ENCODE measurements around the gene MAGED1. TPM values are rescaled to one million over a fixed set of nuclear protein-coding genes. Genes with fewer than 3 reads are reported as not detected.

MAGED1 gene
- total and polyA plus RNA-seq, 2 of the 8 experiments (the other 6 are each of a cell fraction or from before 2014, with no cell fraction given): 91.0 to 91.1 TPM

- 78% methylated on average over 6 of the region's 12 CpGs; no CpG with 5 or more reads in 1 of the 2 experiments for WGBS, 2 experiments (ENCODE audit: extremely low coverage in 1 of 2, insufficient coverage in 1 of 2, insufficient read length in 1 of 2, insufficient replicate concordance in 2 of 2, low coverage in 1 of 2, low lambda C conversion rate in 2 of 2, missing lambda C conversion rate in 1 of 2)
- Histone ChIP-seq H2BK5ac (ENCODE audit: low read depth, low read length) (no peak overlapping the region), H3K27ac (ENCODE audit: low read depth, low read length) (no peak overlapping the region), H3K4me1 (replicated peaks in 1 of 4; ENCODE audit: control insufficient read depth in 3 of 4, insufficient read depth in 4 of 4, low read length in 3 of 4) (peaks cover 0 to 13% (median 4%) of the 10 kb centered on the region in 4 experiments; a peak in 4 of 7 replicates), H3K9me3 (ENCODE audit: insufficient read depth in 2 of 2, low read depth in 1 of 2, low read length in 1 of 2) (no peaks in the 10 kb centered on the region), H3K18ac (ENCODE audit: extremely low read depth, low read length) (no peak overlapping the region), H2BK120ac (replicated peaks; ENCODE audit: low read depth, low read length) (no peak overlapping the region), H4K5ac (ENCODE audit: insufficient read length, low read depth, low read length) (no peak overlapping the region), H2AFZ (ENCODE audit: low read length) (no peak overlapping the region), H3K23ac (ENCODE audit: insufficient read length) (no peak overlapping the region), H2BK20ac (ENCODE audit: low read length) (no peak overlapping the region), H3K9ac (replicated peaks in 1 of 4; ENCODE audit: extremely low read depth in 1 of 4, low read depth in 3 of 4, low read length in 3 of 4) (no peak overlapping the region), H3K23me2 (ENCODE audit: low read depth, low read length) (peaks cover 5% of the 10 kb centered on the region; the same call in 1 of the 2 replicates), H3K4ac (replicated peaks; ENCODE audit: insufficient read length, low read depth, low read length) (no peak overlapping the region), H3K56ac (replicated peaks; ENCODE audit: insufficient read length, low read depth, low read length) (no peak overlapping the region), H3K79me2 (ENCODE audit: control insufficient read depth in 1 of 2, insufficient read depth in 2 of 2, low read length in 2 of 2) (no peaks in the 10 kb centered on the region), H3K27me3 (replicated peaks in 1 of 4; ENCODE audit: control insufficient read depth in 3 of 4, extremely low read depth in 1 of 4, insufficient read depth in 3 of 4, low read length in 3 of 4) (no peaks in the 10 kb centered on the region), H3K79me1 (ENCODE audit: low read depth, low read length) (no peaks in the 10 kb centered on the region), H2BK15ac (ENCODE audit: low read length) (no peak overlapping the region), H3K14ac (ENCODE audit: insufficient read length) (no peak overlapping the region), H2BK12ac (ENCODE audit: low read depth, low read length) (no peak overlapping the region), H2AK5ac (ENCODE audit: low read depth, low read length) (no peak overlapping the region), H4K91ac (replicated peaks; ENCODE audit: insufficient read length, low read length) (no peak overlapping the region), H4K8ac (ENCODE audit: extremely low read depth, insufficient read depth, low read length) (no peak overlapping the region), H3K4me2 (ENCODE audit: insufficient read depth in 1 of 2, low read depth in 2 of 2, low read length in 2 of 2) (no peak overlapping the region), H3K36me3 (ENCODE audit: control insufficient read depth in 2 of 4, insufficient read depth in 4 of 4, low read length in 3 of 4) (peaks cover 6 to 44% (median 23%) of the 10 kb centered on the region in 4 experiments), H4K20me1 (replicated peaks in 1 of 2; ENCODE audit: control insufficient read depth in 1 of 2, insufficient read depth in 2 of 2, low read length in 2 of 2) (no peaks in the 10 kb centered on the region), H3K4me3 (ENCODE audit: extremely low read depth in 1 of 4, insufficient read depth in 2 of 4, low read depth in 3 of 4, low read length in 4 of 4) (no peak overlapping the region)
- POLR2A ChIA-PET (ENCODE audit: partially characterized antibody): no interaction called here
- DNase-seq (ENCODE audit: low read depth in 1 of 2, low spot score in 2 of 2) (no peak), FAIRE-seq (no peak)
- CTCF ChIA-PET (ENCODE audit: partially characterized antibody): no interaction called here
- TF ChIP-seq GABPA (IDR thresholded peaks at IDR 0.05; ENCODE audit: borderline replicate concordance, insufficient read depth, low read length) (no peak), ASH2L (IDR thresholded peaks at IDR 0.05; ENCODE audit: low read length) (no peak), CTBP2 (IDR thresholded peaks at IDR 0.05; ENCODE audit: borderline replicate concordance, insufficient read depth, insufficient read length, low read length) (no peak), RXRA (IDR thresholded peaks at IDR 0.05; ENCODE audit: insufficient read depth, low read depth, low read length) (no peak), CBX8 (IDR thresholded peaks at IDR 0.05; ENCODE audit: borderline replicate concordance, low read depth, low read length) (no peak), JUND (IDR thresholded peaks at IDR 0.05; ENCODE audit: low read length) (no peak), TAF1 (IDR thresholded peaks at IDR 0.05; ENCODE audit: low read depth, low read length) (no peak), BRCA1 (IDR thresholded peaks at IDR 0.05; ENCODE audit: low read depth, low read length) (no peak), RAD21 (IDR thresholded peaks at IDR 0.05 in 1 of 2, conservative IDR thresholded peaks at IDR 0.05 in 1 of 2; ENCODE audit: low read depth in 2 of 2, low read length in 2 of 2) (no peak), MAFK (IDR thresholded peaks at IDR 0.05; ENCODE audit: low read depth, low read length) (no peak), POLR2AphosphoS5 (IDR thresholded peaks at IDR 0.05; ENCODE audit: low read depth, low read length) (no peak), SP4 (IDR thresholded peaks at IDR 0.05; ENCODE audit: low read length) (no peak), EZH2 (IDR thresholded peaks at IDR 0.05; ENCODE audit: low read depth, low read length, severe bottlenecking) (no peak), CREB1 (IDR thresholded peaks at IDR 0.05) (no peak), RBBP5 (IDR thresholded peaks at IDR 0.05; ENCODE audit: borderline replicate concordance, low read depth, low read length) (no peak), CHD1 (IDR thresholded peaks at IDR 0.05; ENCODE audit: low read depth, low read length) (no peak)
Observed at GRCh38 chrX:51896626-51897025, 3.2 kb downstream of the MAGED1 start.

Data from H1 (cell line).